ENCODE measurements around the gene SERINC5. TPM values are rescaled to one million over a fixed set of nuclear protein-coding genes. Genes with fewer than 3 reads are reported as not detected.
A peak's percentile ranks its signal among the peaks of the same experiment; 100 is the strongest.
"Not testable (repeated sequence)": the region's sequence is repeated elsewhere in the genome, so short reads cannot be mapped to it uniquely, and the experiment has no call there.

Gene SERINC5
- 10 to 100 TPM; 19.5 to 32.8 (median 25.6) TPM for total RNA-seq

GRCh38 chr5:80255811-80256712 is at the start of gene SERINC5:
TSS of gene SERINC5 (minus strand) at chr5:80256048. CDS start at chr5:80255922, 126 bp downstream.
- peak; percentile 93 for ATAC-seq (ENCODE audit: low FRiP score)
- no peak for TF ChIP-seq CTCF (IDR thresholded peaks at IDR 0.05)
- DNase-seq (ENCODE audit: low spot score): peak; percentile 47

GRCh38 chr5:80302636-80303035 is 46.8 kb upstream of the SERINC5 start:
- DNase-seq (ENCODE audit: low spot score): no peak
- ATAC-seq (ENCODE audit: low FRiP score): no peak
- no peak for TF ChIP-seq CTCF (IDR thresholded peaks at IDR 0.05)

GRCh38 chr5:80301342-80301741 is 45.5 kb upstream of the SERINC5 start:
- not testable (repeated sequence) for DNase-seq (ENCODE audit: low spot score); ATAC-seq (ENCODE audit: low FRiP score)

GRCh38 chr5:80300796-80301195 is 44.9 kb upstream of the SERINC5 start:
- not testable (repeated sequence) for DNase-seq (ENCODE audit: low spot score)

GRCh38 chr5:80300125-80300524 is 44.3 kb upstream of the SERINC5 start:
- DNase-seq (ENCODE audit: low spot score) (no peak), ATAC-seq (ENCODE audit: low FRiP score) (no peak)
- TF ChIP-seq CTCF (IDR thresholded peaks at IDR 0.05): no peak

More at GRCh38 chr5:80300796-80301195, 44.9 kb upstream of the SERINC5 start:
- not testable (repeated sequence) for ATAC-seq (ENCODE audit: low FRiP score)

- ATAC-seq (ENCODE audit: low FRiP score) (no peak), DNase-seq (ENCODE audit: low spot score) (no peak)
- no peak for TF ChIP-seq CTCF (IDR thresholded peaks at IDR 0.05)
These were observed 43.8 kb upstream of the SERINC5 start for GRCh38 chr5:80299601-80300000.

GRCh38 chr5:80296121-80296520 is 40.3 kb upstream of the SERINC5 start:
- DNase-seq (ENCODE audit: low spot score) (no peak), ATAC-seq (ENCODE audit: low FRiP score) (no peak)
- TF ChIP-seq CTCF (IDR thresholded peaks at IDR 0.05): no peak

GRCh38 chr5:80291761-80292160 is 35.9 kb upstream of the SERINC5 start:
- TF ChIP-seq CTCF (IDR thresholded peaks at IDR 0.05): no peak
- ATAC-seq (ENCODE audit: low FRiP score) (no peak), DNase-seq (ENCODE audit: low spot score) (no peak)

Data from omental fat pad (tissue), 4 donors.